NCI-H146 treated with DMSO at 0.1 percent for 48 hours (cell line): ENCODE results near the gene E2F8.

Experiments
- DNase-seq: peaks from one replicate; lab custom pipeline; 2025; ENCODE audit not compliant: unreplicated experiment; lab: John Stamatoyannopoulos, UW

E2F8 gene

DNA sequence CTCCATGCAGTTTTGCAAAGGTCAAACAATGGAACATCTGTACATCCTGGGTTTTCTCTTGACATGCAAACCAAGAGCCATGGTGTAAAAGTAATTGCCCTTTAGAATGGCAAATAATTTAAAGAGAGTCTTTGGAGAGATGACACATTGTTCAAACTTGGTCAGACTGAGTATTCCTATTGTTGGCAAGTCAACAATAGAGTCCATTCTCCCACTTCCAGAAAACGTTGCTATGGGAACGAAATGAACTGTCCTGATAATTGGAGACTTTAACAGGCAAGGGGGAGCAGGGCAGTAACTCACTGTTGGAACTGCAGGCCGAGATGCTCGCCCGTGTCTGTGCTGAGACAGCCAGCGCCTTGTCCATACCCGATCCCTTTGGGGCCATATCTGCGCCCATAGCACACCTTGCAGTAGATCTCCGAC is 52.9 kb downstream of the E2F8 start:
- DNase-seq: peak; percentile 49

DNA sequence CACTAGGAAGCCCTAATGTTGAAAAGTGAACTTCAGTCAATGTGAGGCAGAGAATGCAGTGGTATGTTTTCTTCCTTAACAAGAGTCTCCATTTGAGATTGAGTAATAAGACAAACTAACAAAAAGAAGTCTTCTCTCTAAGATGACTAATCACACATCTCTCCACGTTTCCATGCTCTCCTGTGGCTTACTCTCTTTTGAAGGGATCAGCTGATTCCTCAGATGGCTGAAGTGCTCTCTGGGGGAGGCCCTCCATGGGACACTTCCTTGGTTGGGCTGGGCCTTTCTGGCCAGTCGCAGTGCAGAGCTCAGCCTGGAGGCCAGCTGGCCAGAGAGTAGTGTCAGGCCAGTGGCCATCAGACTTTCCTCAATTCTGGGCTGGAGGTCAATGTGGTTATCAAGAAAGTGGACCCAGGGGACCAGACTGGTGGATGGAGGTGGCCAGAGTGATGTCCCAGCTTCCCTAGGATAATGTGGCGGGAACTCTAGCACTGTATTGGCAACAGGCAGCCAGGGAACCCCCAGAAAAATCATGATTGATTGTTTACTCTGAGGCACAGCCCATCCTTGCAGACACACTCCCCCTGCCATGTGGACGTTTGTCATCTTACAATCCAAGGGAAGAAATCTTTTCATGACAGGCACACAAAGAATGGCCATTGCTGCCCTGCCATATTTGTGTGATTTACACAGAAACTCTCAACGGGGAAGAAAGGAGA is 53.5 kb downstream of the E2F8 start:
- no peak for DNase-seq

DNA sequence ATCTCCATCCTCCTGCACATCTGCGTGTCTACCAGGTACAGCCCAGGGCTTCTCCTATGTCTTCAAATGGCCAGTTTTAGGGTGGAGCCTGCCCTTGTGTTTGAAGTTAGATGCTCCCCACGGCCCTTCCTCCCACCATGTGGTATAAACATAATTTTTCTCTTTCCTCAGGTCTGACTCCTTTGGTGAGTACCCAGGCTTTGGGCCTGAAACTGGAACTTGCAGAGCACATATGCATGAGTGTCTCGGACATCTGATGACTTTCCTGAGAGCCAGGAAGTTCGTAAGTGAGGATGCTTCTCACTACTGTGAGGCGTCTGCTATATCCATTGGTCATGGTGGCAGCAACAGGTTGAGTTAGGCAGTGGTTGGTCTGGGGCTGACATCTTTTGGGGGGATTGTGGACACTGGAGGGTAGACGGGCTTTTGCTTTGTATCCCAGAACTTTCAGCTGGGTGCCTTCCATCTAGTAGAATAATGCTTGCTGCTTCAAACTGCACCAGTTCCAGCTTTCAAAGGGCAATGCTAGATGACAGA is 55.2 kb downstream of the E2F8 start:
- DNase-seq: no peak

DNA sequence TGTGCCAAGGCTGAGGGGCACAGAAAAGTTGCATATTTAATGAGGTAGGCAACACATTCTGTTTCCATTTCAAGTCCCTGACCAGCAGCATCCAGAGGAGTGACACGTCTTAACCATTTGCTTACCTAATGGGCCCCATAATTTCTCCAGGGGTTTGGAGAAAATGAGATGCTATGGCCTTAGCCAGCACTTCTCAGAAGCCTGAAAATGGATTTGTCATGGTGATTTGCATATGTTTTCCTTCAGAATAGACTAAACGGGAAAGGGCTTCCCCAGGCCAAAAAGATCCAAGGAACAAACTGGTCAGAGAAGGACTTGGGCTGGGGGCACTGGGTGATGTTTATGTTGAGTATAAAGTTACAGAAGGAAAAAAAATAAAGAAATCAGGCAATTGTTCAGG is 55.7 kb downstream of the E2F8 start:
- no peak for DNase-seq

DNA sequence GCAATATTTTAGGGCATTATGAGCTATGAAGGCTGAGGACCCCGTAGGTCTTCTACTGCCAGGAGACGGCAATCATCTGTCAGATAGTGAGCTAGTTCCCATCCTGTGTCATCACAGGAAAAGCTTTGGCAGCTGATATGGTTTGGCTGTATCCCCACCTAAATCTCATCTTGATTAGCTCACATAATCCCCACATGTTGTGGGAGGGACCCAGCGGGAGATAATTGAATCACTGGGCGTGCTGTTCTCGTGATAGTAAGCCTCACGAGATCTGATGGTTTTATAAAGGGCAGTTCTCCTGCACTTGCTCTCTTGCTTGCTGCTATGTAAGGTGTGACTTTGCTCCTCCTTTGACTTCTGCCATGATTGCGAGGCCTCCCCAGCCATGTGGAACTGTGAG is 57.1 kb downstream of the E2F8 start:
- DNase-seq: no peak

DNA sequence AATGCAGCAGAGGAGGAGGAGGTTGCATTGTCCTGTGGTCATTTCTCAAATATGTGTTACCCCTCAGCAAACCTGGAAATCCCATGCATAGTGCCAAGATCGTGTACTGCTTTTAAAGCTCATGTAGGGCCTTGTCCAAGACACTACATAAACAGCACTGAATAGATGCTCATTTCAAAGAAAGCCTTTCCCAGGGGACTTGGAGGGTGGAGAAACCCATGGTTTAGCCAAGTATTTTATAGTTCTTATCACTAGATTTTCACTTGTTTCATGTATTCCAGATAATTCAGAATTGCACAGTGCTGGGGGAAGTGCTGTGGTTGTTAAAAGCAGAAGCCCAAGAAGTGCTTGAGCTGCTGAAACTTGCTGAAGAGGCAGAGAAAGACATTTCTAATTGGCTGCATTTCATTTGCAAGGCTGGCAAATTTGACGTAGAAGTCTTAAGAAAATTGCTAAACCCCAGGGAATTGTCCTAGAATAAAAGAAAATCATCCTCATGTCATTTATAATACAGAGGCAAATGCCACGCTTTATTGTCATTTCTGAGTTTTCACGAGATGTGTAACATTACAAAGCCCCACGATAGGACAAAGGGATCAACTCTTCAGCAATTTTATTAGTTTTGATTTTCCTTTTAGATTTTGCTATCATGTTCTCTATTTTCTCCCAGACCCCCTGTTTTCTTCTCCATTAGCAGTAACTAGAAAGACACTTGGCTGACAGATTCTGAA is 59.0 kb downstream of the E2F8 start:
- DNase-seq: no peak

DNA sequence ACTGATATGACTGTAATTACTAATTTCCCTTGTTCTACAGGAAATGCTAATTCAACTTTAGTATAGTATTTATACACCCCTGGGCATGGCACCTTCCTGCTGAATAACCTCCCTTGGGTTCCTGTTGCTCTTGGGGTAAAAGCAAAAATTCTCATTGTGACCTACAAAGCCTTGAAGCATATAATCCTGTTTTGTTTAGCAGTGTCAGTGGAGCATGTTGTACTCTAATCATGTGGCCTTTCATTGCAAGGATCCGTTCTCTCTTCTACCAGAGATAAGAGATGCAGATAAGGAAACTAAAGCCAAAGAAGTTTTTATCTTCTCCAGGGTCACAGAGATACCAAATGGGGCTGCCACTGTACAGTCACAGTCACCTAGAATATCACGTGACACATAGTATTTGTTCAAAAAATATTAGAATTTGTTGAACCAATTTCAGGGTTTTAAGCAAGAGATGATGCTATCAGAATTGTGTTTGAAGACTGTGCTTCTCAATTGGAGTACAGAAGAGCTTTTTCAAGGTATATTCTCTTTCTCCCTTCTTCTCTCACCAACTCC is 64.0 kb downstream of the E2F8 start:
- no peak for DNase-seq
